Cerebellar nuclear complex (tissue), 1 donor: Measurements from ENCODE around the gene PAIP1.
"Not testable (repeated sequence)": the region's sequence is repeated elsewhere in the genome, so short reads cannot be mapped to it uniquely, and the experiment has no call there.

ENCODE experiments used
- DNase-seq, 2 experiments: peaks; one replicate each; lab custom pipeline; 2025; lab: John Stamatoyannopoulos, UW

Gene PAIP1

GRCh38 chr5:43556857-43557542, at the start of gene PAIP1:
PAIP1 (minus strand) TSS chr5:43557077; CDS start chr5:43556846, 231 bp downstream.
- no peak for DNase-seq

- DNase-seq, result no peak
Observed at GRCh38 chr5:43606351-43606750, 49.5 kb upstream of the PAIP1 start.

- DNase-seq, result no peak
Observed at GRCh38 chr5:43604699-43605098, 47.8 kb upstream of the PAIP1 start.

GRCh38 chr5:43603344-43604217, 46.7 kb upstream of the PAIP1 start:
- peak in 1 of 2 experiments; percentile 7 for DNase-seq

- DNase-seq, result peak in 1 of 2 experiments; percentile 12
Observed at GRCh38 chr5:43602461-43603343, 45.8 kb upstream of the PAIP1 start, which contains the start of gene NNT. NNT (plus strand) TSS chr5:43603180; CDS start chr5:43609196, 6,016 bp downstream.

GRCh38 chr5:43601454-43602260, 44.8 kb upstream of the PAIP1 start:
- no peak for DNase-seq

GRCh38 chr5:43598927-43599326, 42.0 kb upstream of the PAIP1 start:
- DNase-seq, result not testable (repeated sequence)

- DNase-seq, result no peak
Observed at GRCh38 chr5:43592363-43592762, 35.5 kb upstream of the PAIP1 start.

- no peak for DNase-seq
Observed at GRCh38 chr5:43590700-43591099, 33.8 kb upstream of the PAIP1 start.

- DNase-seq, result no peak
Observed at GRCh38 chr5:43589310-43589709, 32.4 kb upstream of the PAIP1 start.

GRCh38 chr5:43588842-43589241, 32.0 kb upstream of the PAIP1 start:
- no peak for DNase-seq

- no peak for DNase-seq
Observed at GRCh38 chr5:43584166-43584699, 27.4 kb upstream of the PAIP1 start.

- no peak for DNase-seq
Observed at GRCh38 chr5:43583724-43584123, 26.8 kb upstream of the PAIP1 start.

GRCh38 chr5:43582082-43583005, 25.5 kb upstream of the PAIP1 start:
- no peak for DNase-seq

- DNase-seq, result no peak
Observed at GRCh38 chr5:43581398-43581797, 24.5 kb upstream of the PAIP1 start.

GRCh38 chr5:43580402-43581210, 23.7 kb upstream of the PAIP1 start:
- not testable (repeated sequence) for DNase-seq

- no peak for DNase-seq
Observed at GRCh38 chr5:43573058-43573457, 16.2 kb upstream of the PAIP1 start.

GRCh38 chr5:43572357-43572756, 15.5 kb upstream of the PAIP1 start:
- DNase-seq, result no peak

- no peak for DNase-seq
Observed at GRCh38 chr5:43571237-43571636, 14.4 kb upstream of the PAIP1 start.
